H9 (cell line): Measurements from ENCODE around the gene CCL3. TPM values are rescaled to one million over a fixed set of nuclear protein-coding genes. Genes with fewer than 3 reads are reported as not detected.

Experiments
- DNase-seq: peaks from one replicate; pipeline ENCODE4 v3.0.0-alpha.2; 2017
- H2AFZ ChIP-seq: one replicate; pipeline ENCODE4 v1.6.1; 2013; ENCODE audit warnings: mild to moderate bottlenecking, low read length, control low read depth, moderate library complexity
- H2AK5ac ChIP-seq: 2 replicates; pipeline ENCODE4 v1.6.1; 2013; ENCODE audit warnings: low read length, control low read depth, mixed read lengths; ENCODE audit not compliant: insufficient read length
- H2BK120ac ChIP-seq: one replicate; pipeline ENCODE4 v1.6.1; 2013; ENCODE audit warnings: low read depth, mild to moderate bottlenecking, low read length, control low read depth, inconsistent platforms; ENCODE audit not compliant: poor library complexity, severe bottlenecking
- H2BK12ac ChIP-seq: 2 replicates; pipeline ENCODE4 v1.6.1; 2013; ENCODE audit warnings: low read length, control low read depth, mixed read lengths, low read depth; ENCODE audit not compliant: insufficient read length
- H2BK15ac ChIP-seq: 2 replicates; pipeline ENCODE4 v1.6.1; 2013; ENCODE audit warnings: low read depth, low read length, control low read depth
- H2BK20ac ChIP-seq: one replicate; pipeline ENCODE4 v1.6.1; 2013; ENCODE audit warnings: low read depth, mild to moderate bottlenecking, low read length, control low read depth, inconsistent platforms; ENCODE audit not compliant: poor library complexity, severe bottlenecking
- H2BK5ac ChIP-seq: 2 replicates; pipeline ENCODE4 v1.6.1; 2013; ENCODE audit warnings: low read length, control low read depth, mixed read lengths; ENCODE audit not compliant: insufficient read length
- H3K14ac ChIP-seq: 2 replicates; pipeline ENCODE4 v1.6.1; 2013; ENCODE audit warnings: low read length, control low read depth; ENCODE audit not compliant: insufficient read depth
- H3K18ac ChIP-seq: 2 replicates; pipeline ENCODE4 v1.6.1; 2013; ENCODE audit warnings: low read depth, mild to moderate bottlenecking, mixed read lengths, low read length, control low read depth; ENCODE audit not compliant: insufficient read length
- H3K23ac ChIP-seq: 2 replicates; pipeline ENCODE4 v1.6.1; 2013; ENCODE audit warnings: low read length, control low read depth, mixed read lengths, low read depth; ENCODE audit not compliant: insufficient read length
- H3K23me2 ChIP-seq: 2 replicates; pipeline ENCODE4 v1.6.1; 2013; ENCODE audit warnings: low read depth, mild to moderate bottlenecking, mixed read lengths, low read length, control low read depth; ENCODE audit not compliant: insufficient read length, poor library complexity, severe bottlenecking
- H3K27ac ChIP-seq: 2 replicates; pipeline ENCODE4 v1.5.1; 2013; ENCODE audit warnings: low read length, control low read depth, mixed read lengths, low read depth; ENCODE audit not compliant: insufficient read length
- H3K27me3 ChIP-seq: 2 replicates; pipeline ENCODE4 v1.6.1; 2013; ENCODE audit warnings: low read length, control low read depth, inconsistent platforms; ENCODE audit not compliant: insufficient read depth
- H3K4ac ChIP-seq: 2 replicates; pipeline ENCODE4 v1.6.1; 2013; ENCODE audit warnings: low read depth, mild to moderate bottlenecking, control low read depth, inconsistent platforms, low read length, moderate library complexity
- H3K4me1 ChIP-seq: 2 replicates; pipeline ENCODE4 v1.6.1; 2013; ENCODE audit warnings: low read length, control low read depth, inconsistent platforms; ENCODE audit not compliant: insufficient read depth
- H3K4me2 ChIP-seq: 2 replicates; pipeline ENCODE4 v1.6.1; 2013; ENCODE audit warnings: low read length, control low read depth, mixed read lengths; ENCODE audit not compliant: insufficient read length, insufficient read depth
- H3K56ac ChIP-seq: 2 replicates; pipeline ENCODE4 v1.6.1; 2013; ENCODE audit warnings: low read depth, mild to moderate bottlenecking, mixed read lengths, low read length, control low read depth; ENCODE audit not compliant: insufficient read length
- H3K79me1 ChIP-seq: 2 replicates; pipeline ENCODE4 v1.6.1; 2013; ENCODE audit warnings: low read depth, mild to moderate bottlenecking, moderate library complexity, low read length, control low read depth, inconsistent platforms; ENCODE audit not compliant: insufficient read depth, poor library complexity, severe bottlenecking
- H3K79me2 ChIP-seq: 2 replicates; pipeline ENCODE4 v1.6.1; 2013; ENCODE audit warnings: low read length, control low read depth, inconsistent platforms; ENCODE audit not compliant: insufficient read depth
- H3K9ac ChIP-seq: 2 replicates; pipeline ENCODE4 v1.6.1; 2013; ENCODE audit warnings: low read length, control low read depth, mixed read lengths; ENCODE audit not compliant: insufficient read length; ENCODE audit errors: extremely low read depth
- H3K9me3 ChIP-seq: one replicate; pipeline ENCODE4 v1.6.1; 2013; ENCODE audit warnings: low read depth, low read length, inconsistent platforms; ENCODE audit not compliant: control insufficient read depth
- H3T11ph ChIP-seq: one replicate; pipeline ENCODE4 v1.6.1; 2013; ENCODE audit warnings: mild to moderate bottlenecking, low read length, control low read depth, inconsistent platforms
- H4K20me1 ChIP-seq: one replicate; pipeline ENCODE4 v1.6.1; 2013; ENCODE audit not compliant: control insufficient read depth, insufficient read length, insufficient read depth
- H4K5ac ChIP-seq: 2 replicates; pipeline ENCODE4 v1.6.1; 2013; ENCODE audit warnings: low read depth, mild to moderate bottlenecking, mixed read lengths, low read length, control low read depth; ENCODE audit not compliant: insufficient read length
- H4K8ac ChIP-seq: replicated peaks from 2 replicates; pipeline ENCODE4 v1.6.1; 2013; ENCODE audit warnings: low read length, control low read depth, mixed read lengths, low read depth; ENCODE audit not compliant: insufficient read length
- H4K91ac ChIP-seq: 2 replicates; pipeline ENCODE4 v1.6.1; 2013; ENCODE audit warnings: low read depth, mild to moderate bottlenecking, moderate library complexity, mixed read lengths, low read length, control low read depth; ENCODE audit not compliant: insufficient read length
- H3K27ac Mint-ChIP-seq, 3 experiments: 2 replicates in 2 of 3; 3 replicates in 1 of 3; pipeline ENCODE4 v1.8.0; 2020 to 2021; ENCODE audit warnings: mixed read lengths in 3 of 3, mild to moderate bottlenecking in 1 of 3, moderate library complexity in 1 of 3
- H3K27me3 Mint-ChIP-seq: 2 replicates; pipeline ENCODE4 v1.8.0; 2021; ENCODE audit warnings: low read depth, mild to moderate bottlenecking, moderate library complexity, mixed read lengths
- H3K36me3 Mint-ChIP-seq, 3 experiments: 2 replicates in 2 of 3; 3 replicates in 1 of 3; pipeline ENCODE4 v1.8.0; 2020 to 2021; ENCODE audit warnings: low read depth in 3 of 3, mixed read lengths in 3 of 3; ENCODE audit not compliant: insufficient read depth in 1 of 3
- H3K4me1 Mint-ChIP-seq, 2 experiments: 2 replicates each; pipeline ENCODE4 v1.8.0; 2020; ENCODE audit warnings: mixed read lengths in 2 of 2
- H3K4me3 Mint-ChIP-seq, 2 experiments: 2 replicates in 1 of 2; 3 replicates in 1 of 2; pipeline ENCODE4 v1.8.0; 2020 to 2021; ENCODE audit warnings: mild to moderate bottlenecking in 2 of 2, mixed read lengths in 2 of 2, moderate library complexity in 1 of 2
- H3K9me3 Mint-ChIP-seq, 2 experiments: 2 replicates in 1 of 2; 3 replicates in 1 of 2; pipeline ENCODE4 v1.8.0; 2020; ENCODE audit warnings: mild to moderate bottlenecking in 2 of 2, mixed read lengths in 2 of 2, moderate library complexity in 1 of 2
- WGBS: extraction: QIAGEN DNeasy Blood & Tissue Kit; methylation state at CpG from one replicate; pipeline ENCODE4 v1.1.7; 2013; ENCODE audit warnings: missing lambda C conversion rate, low lambda C conversion rate, mixed read lengths; ENCODE audit not compliant: insufficient read length; ENCODE audit errors: extremely low coverage; 5-methylcytosine and 5-hydroxymethylcytosine counted together
- total RNA-seq: library from RNA; stranded (reverse); gene quantifications from 2 replicates; pipeline ENCODE4 v1.2.1, GENCODE V29; 2021
- TF ChIP-seq, protein P1 (sequence below): fragments of 200-600 bp; sonication (generic); conservative IDR thresholded peaks from 3 replicates; pipeline ENCODE4 v1.8.0; 2021; ENCODE audit warnings: antibody characterized with exemption, mild to moderate bottlenecking

Gene CCL3
- total RNA-seq, 1 experiment from 2014 or later = not detected

GRCh38 chr17:36127911-36128310 lies 38.0 kb upstream of the CCL3 start:
- H3K27ac Mint-ChIP-seq = peak overlapping the region in 1 of 3 experiments; percentile 23; a peak in 2 of 7 replicates
- Histone ChIP-seq H3K4me2 (no peak overlapping the region), H2BK5ac (no peak overlapping the region), H2BK20ac (no peak overlapping the region), H3K56ac (no peak overlapping the region), H4K20me1 (no peaks in the 10 kb centered on the region), H3K27me3 (no peaks in the 10 kb centered on the region), H3K9ac (no peak overlapping the region), H3K23ac (no peak overlapping the region), H2BK15ac (no peak overlapping the region), H3K79me1 (no peaks in the 10 kb centered on the region), H2AFZ (no peak overlapping the region), H3K79me2 (no peaks in the 10 kb centered on the region), H3K23me2 (no peaks in the 10 kb centered on the region), H3K18ac (no peak overlapping the region), H4K5ac (no peak overlapping the region), H3K27ac (no peak overlapping the region), H2AK5ac (no peak overlapping the region), H3K4ac (no peak overlapping the region), H3T11ph (no peak overlapping the region), H2BK120ac (no peak overlapping the region), H2BK12ac (no peak overlapping the region), H4K91ac (no peak overlapping the region), H3K14ac (no peak overlapping the region), H3K9me3 (peaks cover 18% of the 10 kb centered on the region), H3K4me1 (peaks cover 5% of the 10 kb centered on the region), H4K8ac (no peak overlapping the region)
- H3K4me3 Mint-ChIP-seq = no peak overlapping the region
- no CpG with 5 or more reads among the region's 6 CpGs for WGBS
- DNase-seq = no peak
- TF ChIP-seq, protein P1, sequence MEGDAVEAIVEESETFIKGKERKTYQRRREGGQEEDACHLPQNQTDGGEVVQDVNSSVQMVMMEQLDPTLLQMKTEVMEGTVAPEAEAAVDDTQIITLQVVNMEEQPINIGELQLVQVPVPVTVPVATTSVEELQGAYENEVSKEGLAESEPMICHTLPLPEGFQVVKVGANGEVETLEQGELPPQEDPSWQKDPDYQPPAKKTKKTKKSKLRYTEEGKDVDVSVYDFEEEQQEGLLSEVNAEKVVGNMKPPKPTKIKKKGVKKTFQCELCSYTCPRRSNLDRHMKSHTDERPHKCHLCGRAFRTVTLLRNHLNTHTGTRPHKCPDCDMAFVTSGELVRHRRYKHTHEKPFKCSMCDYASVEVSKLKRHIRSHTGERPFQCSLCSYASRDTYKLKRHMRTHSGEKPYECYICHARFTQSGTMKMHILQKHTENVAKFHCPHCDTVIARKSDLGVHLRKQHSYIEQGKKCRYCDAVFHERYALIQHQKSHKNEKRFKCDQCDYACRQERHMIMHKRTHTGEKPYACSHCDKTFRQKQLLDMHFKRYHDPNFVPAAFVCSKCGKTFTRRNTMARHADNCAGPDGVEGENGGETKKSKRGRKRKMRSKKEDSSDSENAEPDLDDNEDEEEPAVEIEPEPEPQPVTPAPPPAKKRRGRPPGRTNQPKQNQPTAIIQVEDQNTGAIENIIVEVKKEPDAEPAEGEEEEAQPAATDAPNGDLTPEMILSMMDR = no peak
- peaks cover 24 to 26% of the 10 kb centered on the region in 2 experiments for H3K9me3 Mint-ChIP-seq
- peaks cover 12 to 28% (median 18%) of the 10 kb centered on the region in 3 experiments; a peak in 6 of 7 replicates for H3K36me3 Mint-ChIP-seq
- peaks cover 18 to 22% of the 10 kb centered on the region in 2 experiments for H3K4me1 Mint-ChIP-seq
- H3K27me3 Mint-ChIP-seq = peaks cover 8% of the 10 kb centered on the region
